B cell (primary cell): ENCODE measurements around the gene TBL1XR1.

Experiments used
- CTCF ChIP-seq: fragments of 200-600 bp; IDR thresholded peaks from one replicate; pipeline ENCODE4 v1.8.0; 2022; ENCODE audit warnings: antibody characterized with exemption, mild to moderate bottlenecking
- EZH2 ChIP-seq: IDR thresholded peaks from 2 replicates; pipeline ENCODE4 v1.6.1; 2012; ENCODE audit warnings: borderline replicate concordance, low read depth, mild to moderate bottlenecking, moderate library complexity, low read length; ENCODE audit not compliant: insufficient read depth, poor library complexity, severe bottlenecking

GRCh38 chr3:177089110-177089509, 108.2 kb downstream of the TBL1XR1 start:
- TF ChIP-seq CTCF (no peak), EZH2 (no peak)
